CD4-positive, alpha-beta memory T cell (primary cell): ENCODE measurements around the gene PDSS2. TPM values are rescaled to one million over a fixed set of nuclear protein-coding genes. Genes with fewer than 3 reads are reported as not detected.

ENCODE experiments used
- CTCF ChIA-PET: fragments of 350-600 bp; sonication (Branson Sonifier 250); formaldehyde crosslinking; loops from one replicate; lab custom pipeline; 2021; ENCODE audit warnings: inconsistent platforms; ENCODE audit not compliant: partially characterized antibody; lab: Charles Lee
- POLR2A ChIA-PET: fragments of 350-600 bp; sonication (Branson Sonifier 250); formaldehyde crosslinking; loops from one replicate; lab custom pipeline; 2021; ENCODE audit not compliant: partially characterized antibody; lab: Charles Lee
- DNase-seq, 5 donors: peaks; one replicate each; pipeline versions ENCODE4 v3.0.0 to v3.0.0-alpha.2; 2020 to 2022; ENCODE audit warnings: mixed read lengths in 1 of 5
- H3K27ac ChIP-seq: one replicate; pipeline ENCODE4 v1.7.0; 2013; ENCODE audit warnings: low read depth, low read length
- H3K27me3 ChIP-seq: 2 replicates; pipeline ENCODE4 v1.7.0; 2013; ENCODE audit warnings: mild to moderate bottlenecking, low read length, moderate library complexity; ENCODE audit not compliant: insufficient read depth
- H3K36me3 ChIP-seq: 2 replicates; pipeline ENCODE4 v1.7.0; 2013; ENCODE audit warnings: mild to moderate bottlenecking, low read length, moderate library complexity; ENCODE audit not compliant: insufficient read depth
- H3K4me1 ChIP-seq: 2 replicates; pipeline ENCODE4 v1.7.0; 2013; ENCODE audit warnings: mild to moderate bottlenecking, low read length, moderate library complexity; ENCODE audit not compliant: insufficient read depth
- H3K4me3 ChIP-seq, 2 donors: one replicate each; pipeline ENCODE4 v1.7.0; 2013; ENCODE audit warnings: low read length in 2 of 2, mild to moderate bottlenecking in 1 of 2
- H3K9me3 ChIP-seq, 2 donors: one replicate each; pipeline ENCODE4 v1.7.0; 2013; ENCODE audit warnings: low read length in 2 of 2, control low read depth in 1 of 2; ENCODE audit not compliant: control insufficient read depth in 1 of 2
- H3K27ac Mint-ChIP-seq, 7 donors: one replicate each; pipeline ENCODE4 v1.8.0; 2020 to 2021; ENCODE audit warnings: mixed read lengths in 7 of 7, mild to moderate bottlenecking in 6 of 7, inconsistent platforms in 3 of 7, moderate library complexity in 3 of 7
- H3K27me3 Mint-ChIP-seq, 2 donors: one replicate each; pipeline ENCODE4 v1.8.0; 2020 to 2021; ENCODE audit warnings: mixed read lengths in 2 of 2
- H3K36me3 Mint-ChIP-seq, 2 donors: one replicate each; pipeline ENCODE4 v1.8.0; 2020 to 2021; ENCODE audit warnings: mixed read lengths in 2 of 2, inconsistent platforms in 1 of 2, mild to moderate bottlenecking in 1 of 2
- H3K4me1 Mint-ChIP-seq, 4 donors: one replicate each; pipeline ENCODE4 v1.8.0; 2020 to 2021; ENCODE audit warnings: mixed read lengths in 4 of 4, mild to moderate bottlenecking in 1 of 4
- H3K4me3 Mint-ChIP-seq, 8 donors: one replicate each; pipeline ENCODE4 v1.8.0; 2020 to 2021; ENCODE audit warnings: mixed read lengths in 8 of 8, mild to moderate bottlenecking in 7 of 8, moderate library complexity in 6 of 8, inconsistent platforms in 3 of 8
- H3K9me3 Mint-ChIP-seq, 8 donors: one replicate each; pipeline ENCODE4 v1.8.0; 2020 to 2021; ENCODE audit warnings: mixed read lengths in 8 of 8, mild to moderate bottlenecking in 5 of 8, inconsistent platforms in 3 of 8, moderate library complexity in 1 of 8
- intact Hi-C: fragments of 100-400 bp; cut with micrococcal nuclease; formaldehyde crosslinking; loops from one replicate; pipeline ENCODE4 v1.15.1; 2023
- polyA plus RNA-seq, 2 donors: library from polyadenylated mRNA; unstranded; fragments of 300-500 nt; fragmentation: Illumina TruSeq; gene quantifications; one replicate each; pipeline ENCODE4 v1.2.3, GENCODE V29; 2021
- total RNA-seq, 2 experiments: library from RNA; stranded (reverse); gene quantifications; one replicate each; pipeline ENCODE4 v1.2.3, GENCODE V29; 2021

Gene PDSS2
- total and polyA plus RNA-seq, 4 experiments from 2014 or later = 10.0 to 14.3 (median 12.2) TPM

DNA sequence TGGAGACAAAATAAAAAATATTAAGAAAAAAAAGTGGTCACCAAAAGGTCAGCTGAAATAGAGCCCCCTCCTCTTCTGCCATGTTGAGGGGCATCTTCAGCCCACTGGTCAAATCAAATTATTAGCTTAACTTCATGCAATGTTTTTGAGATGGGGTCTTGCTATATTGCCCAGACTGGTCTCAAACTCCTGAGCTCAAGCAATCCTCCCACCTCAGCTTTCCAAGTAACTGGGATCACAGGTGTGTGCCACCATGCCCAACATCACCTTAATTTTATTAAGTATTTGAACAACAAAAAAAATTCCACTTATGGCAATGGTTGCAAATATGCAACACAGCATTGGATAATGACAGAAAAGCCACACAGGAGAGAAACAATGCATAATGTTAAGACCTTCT lies 244.7 kb downstream of the PDSS2 start:
- Histone ChIP-seq H3K27me3 (no peaks in the 10 kb centered on the region), H3K36me3 (no peaks in the 10 kb centered on the region), H3K9me3 (no peaks in the 10 kb centered on the region), H3K4me3 (no peak overlapping the region), H3K4me1 (no peaks in the 10 kb centered on the region), H3K27ac (no peak overlapping the region)
- H3K27me3 Mint-ChIP-seq = no peaks in the 10 kb centered on the region
- H3K27ac Mint-ChIP-seq = no peak overlapping the region
- H3K4me1 Mint-ChIP-seq = no peaks in the 10 kb centered on the region
- no peaks in the 10 kb centered on the region for H3K9me3 Mint-ChIP-seq
- ChIA-PET POLR2A (no interaction called here), CTCF (no interaction called here)
- H3K36me3 Mint-ChIP-seq = peaks cover 5 to 13% of the 10 kb centered on the region in 2 donors
- DNase-seq = no peak
- intact Hi-C loops = no loop called here
- no peak overlapping the region for H3K4me3 Mint-ChIP-seq

DNA sequence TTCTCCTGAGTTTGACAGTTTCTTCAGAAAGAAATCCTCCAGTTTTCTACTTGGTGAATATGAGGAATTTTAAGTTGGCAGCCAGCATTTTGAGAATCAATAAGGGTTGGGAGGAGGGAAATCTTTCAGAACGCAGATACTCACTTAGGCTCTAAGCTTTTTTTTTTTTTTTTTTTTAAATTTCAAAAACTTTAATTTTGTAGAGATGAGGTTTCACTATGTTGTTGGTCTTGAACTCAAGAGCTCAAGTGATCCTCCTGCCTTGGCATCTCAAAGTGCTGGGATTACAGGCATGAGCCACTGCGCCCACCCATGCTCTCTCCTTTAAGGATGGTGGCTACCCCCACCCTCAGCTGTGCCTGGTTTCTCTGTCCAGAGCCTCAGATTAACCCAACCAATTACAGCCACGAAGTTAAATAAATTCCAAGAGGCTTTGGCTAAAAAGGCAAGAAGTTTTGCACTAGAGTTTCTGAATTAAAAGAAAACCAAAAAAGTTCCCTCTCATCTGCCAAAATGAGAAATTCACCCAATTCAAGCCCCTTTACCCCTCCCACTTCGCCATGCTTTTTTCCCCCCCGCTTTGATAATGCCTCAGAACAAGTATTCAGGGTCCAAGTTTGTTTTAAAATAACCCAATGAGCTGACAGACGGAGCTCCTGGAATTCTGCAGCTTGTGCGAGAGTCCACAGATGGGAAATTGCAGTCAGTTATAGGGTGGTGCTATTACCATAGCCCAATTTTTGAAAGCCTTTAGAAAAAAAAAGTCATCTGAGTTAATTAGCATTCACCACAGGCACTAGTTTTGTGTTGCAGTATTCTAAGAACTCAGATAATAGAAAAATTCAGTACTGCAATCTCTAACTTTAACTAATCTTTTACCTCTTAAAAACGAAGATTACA lies 249.7 kb downstream of the PDSS2 start:
- POLR2A ChIA-PET = no interaction called here
- no peaks in the 10 kb centered on the region for H3K4me1 Mint-ChIP-seq
- Histone ChIP-seq H3K4me1 (no peaks in the 10 kb centered on the region), H3K27me3 (no peaks in the 10 kb centered on the region), H3K9me3 (no peaks in the 10 kb centered on the region), H3K4me3 (no peak overlapping the region), H3K27ac (no peak overlapping the region), H3K36me3 (no peaks in the 10 kb centered on the region)
- DNase-seq = no peak
- H3K36me3 Mint-ChIP-seq = peaks cover 23 to 36% of the 10 kb centered on the region in 2 donors
- CTCF ChIA-PET = no interaction called here
- H3K9me3 Mint-ChIP-seq = peaks cover 0 to 6% (median 0%) of the 10 kb centered on the region in 8 donors
- intact Hi-C loops = no loop called here
- no peaks in the 10 kb centered on the region for H3K27me3 Mint-ChIP-seq
- H3K4me3 Mint-ChIP-seq = no peak overlapping the region
- no peak overlapping the region for H3K27ac Mint-ChIP-seq

DNA sequence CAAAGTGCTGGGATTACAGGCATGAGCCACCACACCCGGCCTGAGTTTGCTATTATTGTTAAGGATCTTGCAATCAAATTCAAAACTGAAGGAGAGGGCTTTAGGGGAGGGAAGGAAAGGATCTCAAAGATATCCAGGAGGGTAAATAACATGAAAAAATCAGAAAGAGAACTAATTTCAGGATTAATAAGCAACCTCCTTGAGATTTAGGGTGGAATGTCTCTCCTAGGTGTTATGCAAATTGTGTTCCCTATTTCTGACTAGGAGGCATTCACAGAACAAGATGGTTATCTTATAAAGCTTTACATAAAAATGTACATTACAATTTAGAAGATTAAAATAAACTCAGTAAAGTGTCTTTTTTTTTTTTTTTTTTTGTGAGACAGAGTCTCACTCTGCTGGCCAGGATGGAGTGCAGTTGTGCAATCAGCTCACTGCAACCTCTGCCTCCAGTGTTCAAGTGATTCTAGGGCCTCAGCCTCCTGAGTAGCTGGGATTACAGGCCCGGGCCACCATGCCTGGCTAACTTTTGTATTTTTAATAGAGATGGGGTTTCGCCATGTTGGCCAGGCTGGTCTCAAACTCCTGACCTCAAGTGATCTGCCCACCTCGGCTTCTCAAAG lies 252.0 kb downstream of the PDSS2 start:
- Mint-ChIP-seq H3K27ac (no peak overlapping the region), H3K36me3 (peaks cover 25 to 49% of the 10 kb centered on the region in 2 donors), H3K9me3 (peaks cover 0 to 9% (median 3%) of the 10 kb centered on the region in 8 donors), H3K27me3 (no peaks in the 10 kb centered on the region), H3K4me3 (no peak overlapping the region), H3K4me1 (no peaks in the 10 kb centered on the region)
- no peaks in the 10 kb centered on the region for H3K9me3 ChIP-seq
- CTCF ChIA-PET = no interaction called here
- no peaks in the 10 kb centered on the region for H3K4me1 ChIP-seq
- H3K27ac ChIP-seq = no peak overlapping the region
- H3K4me3 ChIP-seq = no peak overlapping the region
- no peak for DNase-seq
- no peaks in the 10 kb centered on the region for H3K36me3 ChIP-seq
- no peaks in the 10 kb centered on the region for H3K27me3 ChIP-seq
- POLR2A ChIA-PET = no interaction called here
- intact Hi-C loops = no loop called here

DNA sequence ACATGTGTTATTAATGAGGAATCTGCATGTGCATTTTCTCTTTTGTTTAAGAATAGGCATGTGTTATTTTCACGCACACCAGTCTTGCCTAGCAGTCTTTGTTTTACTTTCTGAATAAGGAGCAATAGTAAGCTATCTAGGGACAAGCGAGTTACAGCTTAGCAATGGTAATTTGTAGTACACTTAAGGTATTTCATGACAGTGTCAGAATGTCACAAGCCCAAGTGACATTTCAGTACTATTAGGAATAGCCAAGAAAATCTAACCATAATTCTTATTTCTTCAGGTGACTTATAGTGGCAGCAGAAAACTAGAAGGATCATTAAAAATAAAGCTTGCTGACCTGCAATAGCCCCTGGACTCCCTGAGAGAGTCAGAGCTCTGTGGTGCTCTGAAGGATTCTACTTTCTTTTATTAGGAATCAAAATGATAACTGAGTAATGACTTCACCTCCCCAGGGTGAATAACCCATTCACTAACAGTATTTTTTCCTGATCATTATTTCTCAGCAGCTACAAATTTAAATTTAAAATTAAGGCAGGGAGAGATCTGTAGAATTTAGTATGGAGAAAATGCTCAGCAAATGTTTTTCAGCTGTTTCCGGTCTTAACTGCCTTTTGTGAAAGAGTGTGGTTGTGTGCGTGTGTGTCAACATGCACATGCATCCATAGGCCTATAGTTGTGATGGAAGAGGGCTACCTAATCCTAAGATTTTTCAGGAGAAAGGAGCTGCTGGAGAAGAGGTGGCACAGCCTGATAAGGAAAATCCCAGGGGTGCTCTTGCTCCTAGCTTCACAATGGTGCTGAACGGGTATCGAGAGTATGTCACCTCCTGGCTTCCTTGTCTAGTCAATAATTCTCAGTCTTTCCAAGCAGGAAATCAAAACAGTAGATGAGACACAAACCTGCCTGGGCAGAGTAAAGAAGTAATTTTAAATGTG lies 254.0 kb downstream of the PDSS2 start:
- peaks cover 26 to 48% of the 10 kb centered on the region in 2 donors for H3K36me3 Mint-ChIP-seq
- peaks cover 0 to 9% (median 3%) of the 10 kb centered on the region in 8 donors for H3K9me3 Mint-ChIP-seq
- Histone ChIP-seq H3K27me3 (no peaks in the 10 kb centered on the region), H3K9me3 (no peaks in the 10 kb centered on the region), H3K4me3 (no peak overlapping the region), H3K36me3 (no peaks in the 10 kb centered on the region), H3K4me1 (no peaks in the 10 kb centered on the region), H3K27ac (no peak overlapping the region)
- H3K4me1 Mint-ChIP-seq = no peaks in the 10 kb centered on the region
- H3K27ac Mint-ChIP-seq = no peak overlapping the region
- H3K27me3 Mint-ChIP-seq = no peaks in the 10 kb centered on the region
- H3K4me3 Mint-ChIP-seq = no peak overlapping the region
- ChIA-PET POLR2A (no interaction called here), CTCF (interaction anchor here (0.7 kb wide), 1 partner anchor 844 kb away, joined by 3 read pairs; no protein-coding TSS in a partner anchor)
- intact Hi-C loops = no loop called here
- no peak for DNase-seq

DNA sequence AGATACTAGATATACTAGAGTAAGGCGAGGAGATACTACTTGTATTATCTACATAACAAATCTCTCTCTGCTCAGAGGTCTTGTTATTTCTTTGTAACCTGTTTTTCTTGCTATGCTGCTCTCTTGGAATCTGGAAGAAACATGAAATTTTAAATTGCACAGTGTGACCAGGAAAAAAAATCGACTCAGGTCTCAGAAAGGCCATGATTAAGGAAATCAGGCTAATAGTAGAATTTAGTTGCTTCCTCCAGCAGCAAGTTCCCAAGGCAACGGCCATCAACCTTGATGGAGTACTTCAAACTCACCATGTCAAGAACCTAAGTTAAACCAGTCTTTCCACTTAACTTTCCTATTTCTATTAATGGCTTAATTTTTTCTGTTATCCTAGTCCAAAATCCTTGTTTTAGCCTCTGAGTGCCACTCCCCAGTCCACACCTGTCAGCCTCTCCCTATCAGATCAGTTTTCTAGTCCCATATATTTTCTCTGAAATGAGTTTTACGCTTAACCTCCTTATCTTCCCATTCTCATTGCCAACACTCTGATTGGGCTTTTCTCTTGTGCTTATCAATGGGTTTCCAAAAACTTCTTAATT lies 256.4 kb downstream of the PDSS2 start:
- ChIA-PET POLR2A (no interaction called here), CTCF (no interaction called here)
- no peak overlapping the region for H3K4me3 ChIP-seq
- no peak for DNase-seq
- no peaks in the 10 kb centered on the region for H3K9me3 ChIP-seq
- intact Hi-C loops = no loop called here
- no peaks in the 10 kb centered on the region for H3K36me3 ChIP-seq
- Mint-ChIP-seq H3K27ac (peak overlapping the region in 1 of 7 donors; percentile 64), H3K4me3 (no peak overlapping the region), H3K4me1 (no peaks in the 10 kb centered on the region), H3K27me3 (no peaks in the 10 kb centered on the region), H3K36me3 (peaks cover 18 to 43% of the 10 kb centered on the region in 2 donors), H3K9me3 (peaks cover 0 to 9% (median 3%) of the 10 kb centered on the region in 8 donors)
- no peaks in the 10 kb centered on the region for H3K27me3 ChIP-seq
- no peaks in the 10 kb centered on the region for H3K4me1 ChIP-seq
- no peak overlapping the region for H3K27ac ChIP-seq

DNA sequence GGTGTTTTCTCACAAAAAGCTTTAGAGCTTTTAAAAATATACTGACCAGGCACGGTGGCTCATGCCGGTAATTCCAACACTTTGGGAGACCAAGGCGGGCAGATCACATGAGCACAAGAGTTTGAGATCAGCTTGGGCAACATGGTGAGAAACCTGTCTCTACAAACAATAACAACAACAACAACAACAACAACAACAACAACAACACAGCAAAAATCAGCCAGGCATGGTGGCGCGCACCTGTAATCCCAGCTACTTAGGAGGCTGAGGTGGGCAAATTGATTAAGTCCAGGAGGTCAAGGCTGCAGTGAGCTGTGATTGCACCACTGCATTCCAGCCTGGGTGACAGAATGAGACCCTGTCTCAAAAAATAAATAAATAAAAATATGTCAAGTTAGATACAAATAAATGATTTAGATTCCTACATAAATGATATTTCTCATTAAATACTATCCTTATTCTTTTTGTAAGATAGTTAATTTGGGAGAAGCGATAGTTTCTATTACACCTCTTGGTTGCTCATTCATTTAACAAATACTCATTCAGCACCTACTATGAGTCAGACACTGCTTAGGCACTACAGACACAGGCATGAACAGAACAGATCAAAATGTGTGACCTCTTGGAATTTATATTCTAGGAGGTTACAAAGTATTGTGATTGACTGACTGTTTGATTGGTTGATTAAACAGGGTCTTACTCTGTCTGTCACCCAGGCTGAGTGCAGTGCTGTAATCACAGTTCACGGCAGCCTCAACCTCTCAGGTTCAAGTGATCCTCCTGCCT lies 260.5 kb downstream of the PDSS2 start:
- H3K36me3 ChIP-seq = no peaks in the 10 kb centered on the region
- H3K27ac Mint-ChIP-seq = no peak overlapping the region
- no peaks in the 10 kb centered on the region for H3K27me3 Mint-ChIP-seq
- H3K4me3 Mint-ChIP-seq = no peak overlapping the region
- intact Hi-C loops = no loop called here
- H3K9me3 Mint-ChIP-seq = no peaks in the 10 kb centered on the region
- CTCF ChIA-PET = interaction anchor here (0.6 kb wide), 1 partner anchor 9 kb away, joined by 4 read pairs; no protein-coding TSS in a partner anchor
- H3K4me1 ChIP-seq = no peaks in the 10 kb centered on the region
- no peak for DNase-seq
- H3K27me3 ChIP-seq = no peaks in the 10 kb centered on the region
- H3K36me3 Mint-ChIP-seq = peaks cover 22 to 35% of the 10 kb centered on the region in 2 donors
- no peak overlapping the region for H3K27ac ChIP-seq
- H3K9me3 ChIP-seq = no peaks in the 10 kb centered on the region
- H3K4me1 Mint-ChIP-seq = no peaks in the 10 kb centered on the region
- H3K4me3 ChIP-seq = no peak overlapping the region
- POLR2A ChIA-PET = no interaction called here
